ENCODE data around the gene SLC9C2.

DNA sequence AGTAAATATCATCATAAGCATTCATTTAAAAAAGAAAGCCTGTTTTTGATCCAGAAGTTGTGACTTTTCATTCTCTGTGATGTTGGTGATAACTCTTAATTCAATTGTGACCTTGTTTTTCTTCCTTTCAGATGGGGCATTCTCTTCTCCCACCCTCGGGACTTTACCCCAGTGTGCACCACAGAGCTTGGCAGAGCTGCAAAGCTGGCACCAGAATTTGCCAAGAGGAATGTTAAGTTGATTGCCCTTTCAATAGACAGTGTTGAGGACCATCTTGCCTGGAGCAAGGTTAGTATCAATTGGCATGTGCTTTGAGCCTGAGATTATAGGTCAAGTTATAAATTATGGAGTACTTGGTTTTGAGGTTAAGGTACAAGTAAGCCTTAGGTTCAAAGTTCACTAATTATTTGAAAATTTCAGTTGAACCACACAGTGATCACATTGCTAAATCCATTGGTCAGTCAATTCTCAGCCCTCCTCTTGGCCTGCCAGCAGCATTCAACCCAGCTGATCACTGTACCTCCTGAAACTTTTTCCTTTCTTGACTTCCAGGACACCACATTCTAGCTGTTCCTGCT, 121.6 kb downstream of the SLC9C2 start:
- TF ChIP-seq TAF1 (IDR thresholded peaks at IDR 0.05; ENCODE audit: low read depth) (no peak), SMC3 (conservative IDR thresholded peaks at IDR 0.05; ENCODE audit: poor library complexity) (no peak), POLR2AphosphoS5 (IDR thresholded peaks at IDR 0.05) (no peak), CTCF (IDR thresholded peaks at IDR 0.05; ENCODE audit: poor library complexity, severe bottlenecking) (no peak)

All from neural cell (in vitro differentiated cells).